Ishikawa (cell line): ENCODE measurements around the gene CIAO3.

Source experiments
- CEBPB ChIP-seq: IDR thresholded peaks from 2 replicates; pipeline ENCODE4 v1.6.1; 2012
- CREB1 ChIP-seq: IDR thresholded peaks from 2 replicates; pipeline ENCODE4 v1.6.1; 2012; ENCODE audit warnings: low read depth
- EGR1 ChIP-seq: IDR thresholded peaks from 2 replicates; pipeline ENCODE4 v1.6.1; 2012
- EP300 ChIP-seq: IDR thresholded peaks from 2 replicates; pipeline ENCODE4 v1.6.1; 2012; ENCODE audit warnings: borderline replicate concordance
- FOXM1 ChIP-seq: IDR thresholded peaks from 2 replicates; pipeline ENCODE4 v1.6.1; 2012; ENCODE audit warnings: low read depth, borderline replicate concordance
- NFIC ChIP-seq: IDR thresholded peaks from 2 replicates; pipeline ENCODE4 v1.6.1; 2012
- RAD21 ChIP-seq: IDR thresholded peaks from 2 replicates; pipeline ENCODE4 v1.6.1; 2012; ENCODE audit warnings: low read depth
- TAF1 ChIP-seq: IDR thresholded peaks from 2 replicates; pipeline ENCODE4 v1.6.1; 2012; ENCODE audit warnings: low read depth, mild to moderate bottlenecking
- TCF12 ChIP-seq: IDR thresholded peaks from 2 replicates; pipeline ENCODE4 v1.6.1; 2012; ENCODE audit warnings: low read depth
- TEAD4 ChIP-seq: IDR thresholded peaks from 2 replicates; pipeline ENCODE4 v1.6.1; 2012
- YY1 ChIP-seq: IDR thresholded peaks from 2 replicates; pipeline ENCODE4 v1.6.1; 2012; ENCODE audit warnings: low read depth
- ZBTB7A ChIP-seq: IDR thresholded peaks from 2 replicates; pipeline ENCODE4 v1.6.1; 2012; ENCODE audit warnings: low read depth
- TF ChIP-seq, protein P1 (sequence below): IDR thresholded peaks from 2 replicates; pipeline ENCODE4 v1.6.1; 2012
- TF ChIP-seq, protein P2 (sequence below): IDR thresholded peaks from 2 replicates; pipeline ENCODE4 v1.6.1; 2012; ENCODE audit warnings: low read depth, mild to moderate bottlenecking
- TF ChIP-seq, protein P3 (sequence below): IDR thresholded peaks from 2 replicates; pipeline ENCODE4 v1.6.1; 2012

CIAO3 gene

DNA sequence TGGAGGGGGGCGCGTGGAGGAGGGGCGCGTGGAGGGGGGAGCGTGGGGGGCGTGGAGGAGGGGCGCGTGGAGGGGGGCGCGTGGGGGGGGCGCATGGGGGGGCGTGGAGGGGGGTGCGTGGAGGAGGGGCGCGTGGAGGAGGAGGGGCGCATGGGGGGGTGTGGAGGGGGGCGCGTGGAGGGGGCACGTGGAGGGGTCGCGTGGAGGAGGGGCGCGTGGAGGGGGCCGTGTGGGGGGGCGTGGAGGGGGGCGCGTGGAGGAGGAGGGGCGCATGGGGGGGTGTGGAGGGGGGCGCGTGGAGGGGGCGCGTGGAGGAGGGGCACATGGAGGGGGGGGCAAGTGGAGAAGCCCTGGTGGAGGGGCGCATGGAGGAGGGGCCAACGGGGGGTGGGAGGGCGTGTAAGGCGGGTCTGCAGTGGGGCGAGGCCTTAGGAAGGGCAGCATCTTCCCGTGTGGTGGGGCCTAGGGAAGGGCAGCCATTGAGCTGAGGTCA lies 27.0 kb upstream of the CIAO3 start:
- TF ChIP-seq RAD21 (no peak), TCF12 (no peak)

DNA sequence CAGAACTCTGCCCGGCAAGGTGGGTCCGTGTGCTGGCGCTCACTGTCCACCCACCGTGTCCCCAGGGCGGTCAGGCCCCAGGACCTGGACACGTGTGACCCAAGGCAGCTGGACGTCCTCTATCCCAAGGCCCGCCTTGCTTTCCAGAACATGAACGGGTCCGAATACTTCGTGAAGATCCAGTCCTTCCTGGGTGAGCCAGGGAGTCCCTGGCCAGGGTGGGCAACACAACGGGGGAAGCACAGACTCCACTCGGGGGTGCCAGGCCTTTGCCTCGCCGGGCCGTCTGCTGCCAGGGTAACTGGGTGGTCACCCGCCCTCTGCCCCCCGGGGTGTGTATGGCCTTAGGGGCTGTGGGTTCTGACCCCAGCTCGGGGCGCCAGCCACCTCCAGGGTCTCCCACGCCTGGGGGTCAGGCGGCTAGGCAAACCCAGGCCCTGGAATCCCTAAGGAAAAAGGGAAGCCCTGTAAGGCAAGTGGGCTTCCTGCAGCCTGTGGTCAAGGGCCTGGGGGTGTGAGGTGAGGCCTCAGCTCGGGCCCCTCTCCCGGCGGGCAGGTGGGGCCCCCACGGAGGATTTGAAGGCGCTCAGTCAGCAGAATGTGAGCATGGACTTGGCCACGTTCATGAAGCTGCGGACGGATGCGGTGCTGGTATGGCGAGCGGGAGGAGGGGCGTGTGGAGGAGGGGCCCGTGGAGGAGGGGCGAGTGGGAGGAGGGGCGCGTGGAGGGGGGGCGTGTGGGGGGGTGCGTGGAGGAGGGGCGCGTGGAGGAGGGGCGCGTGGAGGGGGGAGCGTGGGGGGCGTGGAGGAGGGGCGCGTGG lies 26.2 kb upstream of the CIAO3 start:
- TF ChIP-seq TEAD4 = no peak
- no peak for TF ChIP-seq CREB1
- TF ChIP-seq EGR1 = no peak
- no peak for TF ChIP-seq RAD21

DNA sequence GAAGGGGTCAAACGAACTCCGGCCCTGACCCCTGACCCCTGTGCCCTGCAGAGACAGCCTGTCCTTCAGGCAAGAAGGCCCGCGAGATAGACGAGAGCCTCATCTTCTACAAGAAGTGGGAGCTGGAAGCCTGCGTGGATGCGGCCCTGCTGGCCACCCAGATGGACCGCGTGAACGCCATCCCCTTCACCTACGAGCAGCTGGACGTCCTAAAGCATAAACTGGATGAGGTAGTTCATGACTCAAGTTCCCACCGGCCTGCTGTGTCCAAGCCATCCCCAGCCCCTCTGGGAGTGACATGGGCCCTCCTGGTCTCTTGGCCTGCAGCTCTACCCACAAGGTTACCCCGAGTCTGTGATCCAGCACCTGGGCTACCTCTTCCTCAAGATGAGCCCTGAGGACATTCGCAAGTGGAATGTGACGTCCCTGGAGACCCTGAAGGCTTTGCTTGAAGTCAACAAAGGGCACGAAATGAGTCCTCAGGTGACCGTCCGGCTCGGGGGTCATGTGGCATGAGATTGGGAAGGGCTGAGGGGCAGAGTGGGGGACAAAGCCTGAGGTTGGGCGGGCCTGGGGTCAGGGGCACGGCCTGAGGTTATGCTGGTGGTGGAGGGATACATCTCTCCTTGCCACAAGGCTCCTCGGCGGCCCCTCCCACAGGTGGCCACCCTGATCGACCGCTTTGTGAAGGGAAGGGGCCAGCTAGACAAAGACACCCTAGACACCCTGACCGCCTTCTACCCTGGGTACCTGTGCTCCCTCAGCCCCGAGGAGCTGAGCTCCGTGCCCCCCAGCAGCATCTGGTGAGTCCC lies 25.4 kb upstream of the CIAO3 start:
- TF ChIP-seq YY1 (no peak), CREB1 (no peak), CEBPB (no peak), FOXM1 (no peak), EGR1 (no peak), TCF12 (no peak), EP300 (no peak), RAD21 (no peak), TEAD4 (no peak), TAF1 (no peak), ZBTB7A (no peak), NFIC (no peak)
- TF ChIP-seq, protein P1, sequence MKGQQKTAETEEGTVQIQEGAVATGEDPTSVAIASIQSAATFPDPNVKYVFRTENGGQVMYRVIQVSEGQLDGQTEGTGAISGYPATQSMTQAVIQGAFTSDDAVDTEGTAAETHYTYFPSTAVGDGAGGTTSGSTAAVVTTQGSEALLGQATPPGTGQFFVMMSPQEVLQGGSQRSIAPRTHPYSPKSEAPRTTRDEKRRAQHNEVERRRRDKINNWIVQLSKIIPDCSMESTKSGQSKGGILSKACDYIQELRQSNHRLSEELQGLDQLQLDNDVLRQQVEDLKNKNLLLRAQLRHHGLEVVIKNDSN = no peak
- TF ChIP-seq, protein P2, sequence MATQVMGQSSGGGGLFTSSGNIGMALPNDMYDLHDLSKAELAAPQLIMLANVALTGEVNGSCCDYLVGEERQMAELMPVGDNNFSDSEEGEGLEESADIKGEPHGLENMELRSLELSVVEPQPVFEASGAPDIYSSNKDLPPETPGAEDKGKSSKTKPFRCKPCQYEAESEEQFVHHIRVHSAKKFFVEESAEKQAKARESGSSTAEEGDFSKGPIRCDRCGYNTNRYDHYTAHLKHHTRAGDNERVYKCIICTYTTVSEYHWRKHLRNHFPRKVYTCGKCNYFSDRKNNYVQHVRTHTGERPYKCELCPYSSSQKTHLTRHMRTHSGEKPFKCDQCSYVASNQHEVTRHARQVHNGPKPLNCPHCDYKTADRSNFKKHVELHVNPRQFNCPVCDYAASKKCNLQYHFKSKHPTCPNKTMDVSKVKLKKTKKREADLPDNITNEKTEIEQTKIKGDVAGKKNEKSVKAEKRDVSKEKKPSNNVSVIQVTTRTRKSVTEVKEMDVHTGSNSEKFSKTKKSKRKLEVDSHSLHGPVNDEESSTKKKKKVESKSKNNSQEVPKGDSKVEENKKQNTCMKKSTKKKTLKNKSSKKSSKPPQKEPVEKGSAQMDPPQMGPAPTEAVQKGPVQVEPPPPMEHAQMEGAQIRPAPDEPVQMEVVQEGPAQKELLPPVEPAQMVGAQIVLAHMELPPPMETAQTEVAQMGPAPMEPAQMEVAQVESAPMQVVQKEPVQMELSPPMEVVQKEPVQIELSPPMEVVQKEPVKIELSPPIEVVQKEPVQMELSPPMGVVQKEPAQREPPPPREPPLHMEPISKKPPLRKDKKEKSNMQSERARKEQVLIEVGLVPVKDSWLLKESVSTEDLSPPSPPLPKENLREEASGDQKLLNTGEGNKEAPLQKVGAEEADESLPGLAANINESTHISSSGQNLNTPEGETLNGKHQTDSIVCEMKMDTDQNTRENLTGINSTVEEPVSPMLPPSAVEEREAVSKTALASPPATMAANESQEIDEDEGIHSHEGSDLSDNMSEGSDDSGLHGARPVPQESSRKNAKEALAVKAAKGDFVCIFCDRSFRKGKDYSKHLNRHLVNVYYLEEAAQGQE = no peak
- TF ChIP-seq, protein P3, sequence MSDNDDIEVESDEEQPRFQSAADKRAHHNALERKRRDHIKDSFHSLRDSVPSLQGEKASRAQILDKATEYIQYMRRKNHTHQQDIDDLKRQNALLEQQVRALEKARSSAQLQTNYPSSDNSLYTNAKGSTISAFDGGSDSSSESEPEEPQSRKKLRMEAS = no peak

DNA sequence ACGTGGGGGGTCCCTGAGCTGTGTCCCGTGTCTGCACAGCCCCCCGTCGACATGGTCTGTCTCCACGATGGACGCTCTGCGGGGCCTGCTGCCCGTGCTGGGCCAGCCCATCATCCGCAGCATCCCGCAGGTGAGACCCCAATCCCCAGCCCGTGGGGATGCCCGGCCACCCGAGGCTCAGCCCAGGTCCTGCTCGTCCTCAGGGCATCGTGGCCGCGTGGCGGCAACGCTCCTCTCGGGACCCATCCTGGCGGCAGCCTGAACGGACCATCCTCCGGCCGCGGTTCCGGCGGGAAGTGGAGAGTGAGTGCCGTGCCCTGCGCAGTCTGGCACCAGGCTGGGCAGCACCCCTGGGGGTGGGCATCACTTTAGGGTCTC lies 24.7 kb upstream of the CIAO3 start:
- TF ChIP-seq TCF12 (no peak), TEAD4 (no peak), EGR1 (no peak), ZBTB7A (no peak), FOXM1 (no peak), NFIC (no peak), RAD21 (no peak), CREB1 (no peak), TAF1 (no peak), EP300 (no peak), CEBPB (no peak), YY1 (no peak)
- TF ChIP-seq, protein P3 = no peak
- TF ChIP-seq, protein P1 = no peak
- TF ChIP-seq, protein P2 = no peak

DNA sequence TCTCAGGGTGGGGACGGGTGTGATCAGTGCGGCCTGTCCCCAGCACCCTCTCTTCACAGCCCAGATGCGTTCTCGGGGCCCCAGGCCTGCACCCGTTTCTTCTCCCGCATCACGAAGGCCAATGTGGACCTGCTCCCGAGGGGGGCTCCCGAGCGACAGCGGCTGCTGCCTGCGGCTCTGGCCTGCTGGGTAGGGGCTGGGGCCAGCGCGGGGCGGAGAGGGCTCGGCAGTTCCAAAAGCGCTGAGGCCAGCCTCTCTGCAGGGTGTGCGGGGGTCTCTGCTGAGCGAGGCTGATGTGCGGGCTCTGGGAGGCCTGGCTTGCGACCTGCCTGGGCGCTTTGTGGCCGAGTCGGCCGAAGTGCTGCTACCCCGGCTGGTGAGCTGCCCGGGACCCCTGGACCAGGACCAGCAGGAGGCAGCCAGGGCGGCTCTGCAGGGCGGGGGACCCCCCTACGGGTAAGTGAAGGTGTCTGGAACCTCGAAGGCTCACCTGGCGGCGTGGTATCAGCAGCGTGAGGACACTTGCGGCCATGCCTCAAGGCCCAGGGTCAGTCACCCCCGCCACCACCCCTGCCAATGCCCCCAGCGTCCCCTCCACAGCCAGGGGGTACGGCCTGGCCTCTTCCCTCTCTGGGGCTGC lies 24.2 kb upstream of the CIAO3 start:
- TF ChIP-seq YY1 (no peak), TCF12 (no peak), NFIC (no peak), FOXM1 (no peak), EP300 (no peak), ZBTB7A (no peak; the same call in 1 of the 2 replicates), RAD21 (no peak), TAF1 (no peak), CREB1 (no peak)
- TF ChIP-seq, protein P3 = no peak
